ENCODE results near the gene MEPCE.

- TF ChIP-seq CTCF (IDR thresholded peaks at IDR 0.05) (no peak), POLR2AphosphoS5 (IDR thresholded peaks at IDR 0.05) (peak in 1 of 3 donors; percentile 38), POLR2A (IDR thresholded peaks at IDR 0.05) (no peak)
These were observed 15.0 kb downstream of the MEPCE start for GRCh38 chr7:100444311-100445278.

All from stomach (tissue), 4 donors.